K562 treated with DMSO at 1 percent for 12 hours (cell line): ENCODE results near the gene LGALS16. TPM values are rescaled to one million over a fixed set of nuclear protein-coding genes. Genes with fewer than 3 reads are reported as not detected.

ENCODE experiments used
- total RNA-seq: library from RNA; unstranded; fragments of 300-600 nt; gene quantifications from 2 replicates; pipeline ENCODE4 v1.2.3, GENCODE V29; 2022; ENCODE audit not compliant: insufficient read depth

The LGALS16 gene
- not detected in 2 replicates for total RNA-seq

GRCh38 chr19:39655613-39656012 lies at the start of gene LGALS16:
Gene LGALS16 (plus strand): TSS chr19:39655913. CDS start chr19:39655962, 49 bp downstream.

GRCh38 chr19:39704181-39705044 lies 48.7 kb downstream of the LGALS16 start, which contains the start of gene LGALS14:
Gene LGALS14 (plus strand): TSS chr19:39704481. CDS start chr19:39704529, 48 bp downstream.

Other genes starting within 250 kb of the LGALS16 start
- 14.9 and 25.6 TPM in 2 replicates for gene ZFP36, start 249.1 kb upstream of the LGALS16 start, total RNA-seq
- gene PLEKHG2, start 243.2 kb upstream of the LGALS16 start, total RNA-seq: 3.2 and 10.9 TPM in 2 replicates
- 8,803 and 14,511 TPM in 2 replicates for gene RPS16, start 220.0 kb upstream of the LGALS16 start, total RNA-seq
- gene SUPT5H, start 210.3 kb upstream of the LGALS16 start, total RNA-seq: 87.3 and 120 TPM in 2 replicates
- gene TIMM50, start 175.1 kb upstream of the LGALS16 start, total RNA-seq: 103 and 120 TPM in 2 replicates
- gene DLL3, start 157.0 kb upstream of the LGALS16 start, total RNA-seq: 0.70 and 2.0 TPM in 2 replicates
- gene SELENOV, start 140.8 kb upstream of the LGALS16 start, total RNA-seq: not detected in 2 replicates
- gene EID2B, start 123.1 kb upstream of the LGALS16 start, total RNA-seq: 4.9 and 9.6 TPM in 2 replicates
- gene EID2, start 115.8 kb upstream of the LGALS16 start, total RNA-seq: 19.1 and 23.0 TPM in 2 replicates
- gene LGALS13, start 53.4 kb upstream of the LGALS16 start, total RNA-seq: 3.8 TPM in 1 of 2 replicates, not detected in the other
- gene LGALS14, start 48.6 kb downstream of the LGALS16 start, total RNA-seq: not detected in 2 replicates
- not detected in 2 replicates for gene CLC, start 82.1 kb downstream of the LGALS16 start, total RNA-seq
- not detected in 2 replicates for gene LEUTX, start 122.9 kb downstream of the LGALS16 start, total RNA-seq
- 8.2 and 12.6 TPM in 2 replicates for gene DYRK1B, start 178.2 kb downstream of the LGALS16 start, total RNA-seq
- 323 and 470 TPM in 2 replicates for gene FBL, start 190.5 kb downstream of the LGALS16 start, total RNA-seq